Measurements from ENCODE around the gene PCYOX1L. TPM values are rescaled to one million over a fixed set of nuclear protein-coding genes. Genes with fewer than 3 reads are reported as not detected.
A peak's percentile ranks its signal among the peaks of the same experiment; 100 is the strongest.

Gene PCYOX1L
- total RNA-seq, 3 donors from 2014 or later: 3.2 to 6.6 (median 5.2) TPM

DNA sequence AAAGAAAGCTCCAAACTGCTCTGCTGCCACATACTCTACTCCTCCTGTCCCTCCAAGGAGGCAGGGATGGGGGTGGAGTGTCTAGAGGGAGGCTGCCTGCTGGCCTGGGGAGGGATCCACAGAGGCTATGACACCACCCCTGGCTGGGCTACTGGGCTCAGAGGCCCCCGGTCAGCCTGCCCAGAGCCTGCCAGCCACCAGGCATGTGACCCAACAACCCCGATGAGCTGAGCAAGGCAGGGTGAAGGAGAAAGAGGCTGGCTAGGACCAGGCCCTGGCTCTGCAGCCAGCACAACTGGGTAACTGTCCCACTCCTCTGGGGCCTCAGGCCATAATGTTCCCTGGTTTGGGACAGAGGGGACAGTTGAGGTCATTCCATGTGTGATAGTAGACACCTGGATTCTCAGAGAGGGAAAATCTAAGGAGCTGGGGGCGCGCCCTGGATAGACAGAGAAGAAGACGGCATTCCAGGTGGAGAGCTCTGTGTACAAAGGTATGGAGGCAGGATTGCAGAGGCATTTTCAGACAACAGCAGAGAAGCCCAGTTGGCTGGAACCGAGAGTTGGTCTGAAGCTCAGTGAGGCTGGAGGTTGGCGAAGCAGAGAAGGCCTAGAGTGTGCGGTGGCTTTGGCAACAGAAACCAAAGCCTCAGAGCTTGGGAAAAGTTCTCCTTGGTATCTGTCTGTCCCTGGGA is 55.1 kb downstream of the PCYOX1L start:
- peak overlapping the region; percentile 91 to 92 for H3K27ac ChIP-seq
- H3K9me3 ChIP-seq: no peaks in the 10 kb centered on the region
- H3K4me1 ChIP-seq: peaks cover 0 to 12% of the 10 kb centered on the region in 2 donors
- H3K27me3 ChIP-seq: no peaks in the 10 kb centered on the region
- no peaks in the 10 kb centered on the region for H3K36me3 ChIP-seq
- DNase-seq (ENCODE audit: low spot score in 2 of 2): no peak
- H3K4me3 ChIP-seq: peak overlapping the region; percentile 42 to 76 (median 67)
- intact Hi-C loops (cut with DNase I; ENCODE audit: low total_unique reads): no loop called here
- no peak for TF ChIP-seq POLR2AphosphoS5 (IDR thresholded peaks at IDR 0.05)

DNA sequence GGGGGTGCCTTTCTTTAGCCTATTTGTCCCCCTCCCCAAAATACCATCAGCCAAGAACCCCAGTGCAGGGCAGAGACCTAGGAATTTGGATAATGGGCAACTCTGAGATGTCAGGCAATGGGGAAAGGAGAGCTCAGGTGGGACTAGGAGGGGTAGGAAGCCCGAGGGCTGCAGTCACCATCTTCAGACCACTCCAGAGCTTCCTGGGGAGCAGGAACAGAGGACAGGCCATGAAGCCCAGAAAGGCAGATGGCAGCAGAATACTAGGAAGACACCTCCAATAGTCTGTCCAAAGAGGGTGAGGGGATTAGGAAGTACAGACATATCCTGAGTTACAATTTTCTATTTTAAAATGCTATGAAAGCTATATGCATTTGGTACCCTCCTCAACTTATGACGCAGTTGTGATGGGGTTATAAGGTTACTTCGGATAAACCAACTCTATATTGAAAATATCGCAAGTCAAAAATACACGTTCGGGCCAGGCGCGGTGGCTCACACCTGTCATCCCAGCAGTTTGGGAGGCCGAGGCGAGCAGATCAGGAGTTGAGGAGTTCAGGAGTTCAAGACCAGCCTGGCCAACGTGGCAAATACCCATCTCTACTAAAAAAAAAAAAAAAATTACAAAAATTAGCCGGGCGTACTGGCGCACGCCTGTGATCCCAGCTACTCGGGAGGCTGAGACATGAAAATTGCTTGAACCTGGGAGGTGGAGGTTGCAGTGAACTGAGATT is 55.8 kb downstream of the PCYOX1L start:
- intact Hi-C loops (cut with DNase I; ENCODE audit: low total_unique reads): no loop called here
- H3K27me3 ChIP-seq: no peaks in the 10 kb centered on the region
- peaks cover 0 to 12% of the 10 kb centered on the region in 2 donors for H3K4me1 ChIP-seq
- TF ChIP-seq POLR2AphosphoS5 (IDR thresholded peaks at IDR 0.05) (no peak), POLR2A (IDR thresholded peaks at IDR 0.05) (no peak)
- TF ChIP-seq, protein P1, sequence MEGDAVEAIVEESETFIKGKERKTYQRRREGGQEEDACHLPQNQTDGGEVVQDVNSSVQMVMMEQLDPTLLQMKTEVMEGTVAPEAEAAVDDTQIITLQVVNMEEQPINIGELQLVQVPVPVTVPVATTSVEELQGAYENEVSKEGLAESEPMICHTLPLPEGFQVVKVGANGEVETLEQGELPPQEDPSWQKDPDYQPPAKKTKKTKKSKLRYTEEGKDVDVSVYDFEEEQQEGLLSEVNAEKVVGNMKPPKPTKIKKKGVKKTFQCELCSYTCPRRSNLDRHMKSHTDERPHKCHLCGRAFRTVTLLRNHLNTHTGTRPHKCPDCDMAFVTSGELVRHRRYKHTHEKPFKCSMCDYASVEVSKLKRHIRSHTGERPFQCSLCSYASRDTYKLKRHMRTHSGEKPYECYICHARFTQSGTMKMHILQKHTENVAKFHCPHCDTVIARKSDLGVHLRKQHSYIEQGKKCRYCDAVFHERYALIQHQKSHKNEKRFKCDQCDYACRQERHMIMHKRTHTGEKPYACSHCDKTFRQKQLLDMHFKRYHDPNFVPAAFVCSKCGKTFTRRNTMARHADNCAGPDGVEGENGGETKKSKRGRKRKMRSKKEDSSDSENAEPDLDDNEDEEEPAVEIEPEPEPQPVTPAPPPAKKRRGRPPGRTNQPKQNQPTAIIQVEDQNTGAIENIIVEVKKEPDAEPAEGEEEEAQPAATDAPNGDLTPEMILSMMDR (IDR thresholded peaks at IDR 0.05): no peak
- DNase-seq (ENCODE audit: low spot score in 2 of 2): peak in 1 of 2 donors; percentile 34
- peak overlapping the region; percentile 91 to 92 for H3K27ac ChIP-seq
- H3K36me3 ChIP-seq: no peaks in the 10 kb centered on the region
- H3K4me3 ChIP-seq: peak overlapping the region; percentile 42 to 76 (median 67)
- H3K9me3 ChIP-seq: no peaks in the 10 kb centered on the region

DNA sequence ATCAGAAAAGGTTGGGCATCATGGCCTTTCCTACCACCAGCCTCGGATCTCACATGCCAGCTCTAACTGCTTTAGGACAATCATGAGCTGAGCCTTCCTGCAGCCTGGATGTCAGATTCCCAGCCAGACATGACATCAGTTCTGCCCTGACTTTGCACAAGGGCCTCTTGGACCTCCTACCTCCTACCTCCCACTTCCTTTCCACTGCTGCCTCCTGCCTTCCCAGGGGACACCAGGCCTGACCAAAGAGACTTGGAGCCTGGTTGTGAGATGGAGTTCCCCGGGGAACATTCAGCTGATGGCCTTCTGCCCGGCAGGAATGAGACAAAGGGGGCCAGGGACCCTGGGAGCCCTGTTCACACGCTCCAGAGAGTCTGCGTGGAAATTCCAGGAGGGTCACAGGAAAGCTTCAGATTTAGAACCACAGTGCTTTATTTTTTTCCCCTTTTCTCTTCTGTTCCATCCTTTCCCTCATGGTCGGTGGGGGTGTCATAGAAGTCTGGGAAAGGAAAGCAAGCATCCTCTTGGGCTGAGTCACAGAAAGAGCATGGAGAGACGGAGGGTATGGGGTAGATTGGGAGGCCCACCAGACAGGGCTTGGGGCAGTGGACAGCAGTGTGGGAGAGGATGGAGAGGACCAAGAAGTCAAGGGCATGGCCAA is 56.7 kb downstream of the PCYOX1L start:
- TF ChIP-seq POLR2AphosphoS5 (IDR thresholded peaks at IDR 0.05) (peak in 2 of 3 donors; percentile 9 to 12), POLR2A (IDR thresholded peaks at IDR 0.05) (no peak)
- TF ChIP-seq, protein P1 (IDR thresholded peaks at IDR 0.05): no peak
- no peaks in the 10 kb centered on the region for H3K36me3 ChIP-seq
- no peaks in the 10 kb centered on the region for H3K27me3 ChIP-seq
- peaks cover 0 to 12% of the 10 kb centered on the region in 2 donors for H3K4me1 ChIP-seq
- no peaks in the 10 kb centered on the region for H3K9me3 ChIP-seq
- no peak for DNase-seq (ENCODE audit: low spot score in 2 of 2)
- H3K27ac ChIP-seq: peak overlapping the region; percentile 69 to 92
- intact Hi-C loops (cut with DNase I; ENCODE audit: low total_unique reads): no loop called here
- H3K4me3 ChIP-seq: peak overlapping the region in 2 of 3 donors; percentile 67 to 76

DNA sequence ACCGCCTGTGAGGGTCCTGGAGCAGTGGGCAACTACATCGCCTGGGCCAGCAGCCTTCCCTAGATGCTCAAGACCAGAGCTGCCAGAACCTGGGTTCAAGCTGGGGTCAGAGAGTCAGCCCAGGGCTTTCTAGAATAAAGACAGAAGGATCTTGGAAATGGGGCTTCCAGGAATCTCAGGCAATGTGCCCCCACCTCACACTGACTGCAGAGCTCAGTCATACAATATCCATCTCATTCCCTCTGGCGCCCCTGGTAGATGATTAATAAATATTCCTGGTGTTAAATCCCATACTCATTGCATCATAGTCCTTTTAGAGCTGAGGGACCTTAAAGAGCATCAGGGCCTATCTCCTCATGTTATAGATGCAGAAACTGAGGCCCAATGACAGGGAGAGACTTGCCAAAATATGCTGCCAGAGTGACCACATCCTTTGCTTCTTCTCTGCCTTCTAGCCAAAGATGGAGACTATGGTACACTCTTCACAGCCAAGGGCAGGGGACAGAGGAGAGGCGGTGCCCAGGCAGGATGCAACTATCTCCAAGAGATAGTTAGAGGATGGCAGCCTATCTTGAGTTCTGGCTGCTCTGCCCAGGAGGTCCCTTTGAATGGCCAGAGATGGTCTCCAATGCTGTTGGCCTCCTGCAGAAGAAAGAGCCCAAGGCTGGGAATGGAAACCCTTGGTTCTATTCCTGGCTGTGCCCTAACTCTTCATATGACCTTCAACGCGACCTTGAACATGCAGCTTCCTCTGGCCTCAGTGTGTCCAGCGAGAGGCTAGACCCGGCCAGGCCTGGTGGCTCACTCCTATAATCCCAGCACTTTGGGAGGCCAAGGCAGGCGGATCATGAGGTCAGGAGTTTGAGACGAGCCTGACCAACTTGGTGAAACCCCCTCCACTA is 57.5 kb downstream of the PCYOX1L start:
- Histone ChIP-seq H3K36me3 (no peaks in the 10 kb centered on the region), H3K4me1 (peaks cover 0 to 16% of the 10 kb centered on the region in 2 donors), H3K4me3 (peak overlapping the region in 2 of 3 donors; percentile 67 to 76), H3K9me3 (no peaks in the 10 kb centered on the region), H3K27ac (peak overlapping the region; percentile 69 to 92), H3K27me3 (no peaks in the 10 kb centered on the region)
- DNase-seq (ENCODE audit: low spot score in 2 of 2): no peak
- TF ChIP-seq POLR2AphosphoS5 (IDR thresholded peaks at IDR 0.05) (no peak), POLR2A (IDR thresholded peaks at IDR 0.05) (no peak)
- TF ChIP-seq, protein P1 (IDR thresholded peaks at IDR 0.05): no peak
- intact Hi-C loops (cut with DNase I; ENCODE audit: low total_unique reads): no loop called here

Measured in breast epithelium (tissue), 4 donors.